K562 (cell line): ENCODE data around the gene LAMP1.

Experiments used
- BHLHE40 ChIP-seq: IDR thresholded peaks from 2 replicates; pipeline ENCODE4 v1.6.1; 2011; ENCODE audit warnings: low read length, improper control_type of control experiment
- FOXP1 ChIP-seq: sonication (generic); formaldehyde crosslinking; IDR thresholded peaks from 2 replicates; pipeline ENCODE4 v1.8.0; 2022; ENCODE audit warnings: mild to moderate bottlenecking, missing genetic modification reagents
- POLR2A ChIP-seq: fragments of 450-650 bp; conservative IDR thresholded peaks from 2 replicates; pipeline ENCODE4 v1.6.1; 2016
- ZNF830 ChIP-seq: fragments of 250-450 bp; sonication (Bioruptor Pico); IDR thresholded peaks from 2 replicates; pipeline ENCODE4 v1.5.0; 2021; ENCODE audit warnings: mild to moderate bottlenecking
- TF ChIP-seq, protein P1 (sequence below), 2 experiments: fragments of 450-650 bp in 1 of 2; sonication (generic) in 1 of 2; formaldehyde crosslinking in 1 of 2; IDR thresholded peaks in 1 of 2; conservative IDR thresholded peaks in 1 of 2; 2 replicates each; pipeline versions ENCODE4 v1.6.1 to v1.8.1; 2016 to 2023; ENCODE audit warnings: mild to moderate bottlenecking in 2 of 2, moderate library complexity in 2 of 2, inconsistent platforms in 1 of 2, missing genetic modification reagents in 1 of 2
- TF ChIP-seq, protein P2 (sequence below): sonication (generic); formaldehyde crosslinking; IDR thresholded peaks from 2 replicates; pipeline ENCODE4 v1.9.0; 2022; ENCODE audit warnings: mild to moderate bottlenecking, missing genetic modification reagents
- TF ChIP-seq, protein P3 (sequence below), 3 experiments: IDR thresholded peaks in 2 of 3; conservative IDR thresholded peaks in 1 of 3; 2 replicates each; pipeline ENCODE4 v1.5.1; 2011 to 2012; ENCODE audit warnings: low read length in 3 of 3, mild to moderate bottlenecking in 3 of 3, control low read depth in 2 of 3, improper control_type of control experiment in 1 of 3, inconsistent platforms in 1 of 3, low read depth in 1 of 3, mixed read lengths in 1 of 3, moderate library complexity in 1 of 3; ENCODE audit not compliant: insufficient read depth in 2 of 3
- TF ChIP-seq, protein P4 (sequence below), 2 experiments: fragments of 450-650 bp; IDR thresholded peaks; 2 replicates each; pipeline ENCODE4 v1.6.1; 2016; ENCODE audit warnings: mild to moderate bottlenecking in 2 of 2, borderline replicate concordance in 1 of 2, low read depth in 1 of 2, moderate library complexity in 1 of 2

DNA sequence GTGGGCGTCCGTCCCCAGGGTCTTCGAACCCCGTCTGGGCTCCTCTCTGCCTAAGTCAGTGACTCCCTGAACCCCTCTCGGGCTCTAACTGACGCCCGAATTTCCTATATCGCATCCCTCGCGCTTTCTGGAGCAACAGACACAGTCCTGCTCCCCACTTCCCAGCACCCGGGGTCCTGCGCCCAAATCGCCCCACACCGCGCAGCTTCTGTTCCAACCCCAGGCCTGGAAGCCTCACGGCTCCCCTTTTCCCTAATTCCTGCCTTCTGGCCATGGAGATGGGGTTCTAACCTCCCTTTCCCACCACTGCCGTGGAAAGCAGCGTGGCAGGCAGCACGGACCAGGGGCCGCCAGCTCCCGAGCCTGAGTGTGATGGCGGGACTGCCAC, 68.5 kb downstream of the LAMP1 start:
- TF ChIP-seq, protein P1, sequence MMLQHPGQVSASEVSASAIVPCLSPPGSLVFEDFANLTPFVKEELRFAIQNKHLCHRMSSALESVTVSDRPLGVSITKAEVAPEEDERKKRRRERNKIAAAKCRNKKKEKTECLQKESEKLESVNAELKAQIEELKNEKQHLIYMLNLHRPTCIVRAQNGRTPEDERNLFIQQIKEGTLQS (IDR thresholded peaks at IDR 0.05): no peak
- TF ChIP-seq, protein P1 (CRISPR knock-in tag; conservative IDR thresholded peaks at IDR 0.05): no peak
- TF ChIP-seq, protein P2, sequence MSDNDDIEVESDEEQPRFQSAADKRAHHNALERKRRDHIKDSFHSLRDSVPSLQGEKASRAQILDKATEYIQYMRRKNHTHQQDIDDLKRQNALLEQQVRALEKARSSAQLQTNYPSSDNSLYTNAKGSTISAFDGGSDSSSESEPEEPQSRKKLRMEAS (CRISPR knock-in tag): no peak
- TF ChIP-seq BHLHE40 (no peak), ZNF830 (CRISPR knock-in tag) (no peak), FOXP1 (CRISPR knock-in tag) (no peak), POLR2A (no peak)
- TF ChIP-seq, protein P3, sequence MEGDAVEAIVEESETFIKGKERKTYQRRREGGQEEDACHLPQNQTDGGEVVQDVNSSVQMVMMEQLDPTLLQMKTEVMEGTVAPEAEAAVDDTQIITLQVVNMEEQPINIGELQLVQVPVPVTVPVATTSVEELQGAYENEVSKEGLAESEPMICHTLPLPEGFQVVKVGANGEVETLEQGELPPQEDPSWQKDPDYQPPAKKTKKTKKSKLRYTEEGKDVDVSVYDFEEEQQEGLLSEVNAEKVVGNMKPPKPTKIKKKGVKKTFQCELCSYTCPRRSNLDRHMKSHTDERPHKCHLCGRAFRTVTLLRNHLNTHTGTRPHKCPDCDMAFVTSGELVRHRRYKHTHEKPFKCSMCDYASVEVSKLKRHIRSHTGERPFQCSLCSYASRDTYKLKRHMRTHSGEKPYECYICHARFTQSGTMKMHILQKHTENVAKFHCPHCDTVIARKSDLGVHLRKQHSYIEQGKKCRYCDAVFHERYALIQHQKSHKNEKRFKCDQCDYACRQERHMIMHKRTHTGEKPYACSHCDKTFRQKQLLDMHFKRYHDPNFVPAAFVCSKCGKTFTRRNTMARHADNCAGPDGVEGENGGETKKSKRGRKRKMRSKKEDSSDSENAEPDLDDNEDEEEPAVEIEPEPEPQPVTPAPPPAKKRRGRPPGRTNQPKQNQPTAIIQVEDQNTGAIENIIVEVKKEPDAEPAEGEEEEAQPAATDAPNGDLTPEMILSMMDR (IDR thresholded peaks at IDR 0.05 in 2 of 3, conservative IDR thresholded peaks at IDR 0.05 in 1 of 3; ENCODE audit: insufficient read depth in 2 of 3, low read depth in 1 of 3, low read length in 3 of 3): no peak
- TF ChIP-seq, protein P4, sequence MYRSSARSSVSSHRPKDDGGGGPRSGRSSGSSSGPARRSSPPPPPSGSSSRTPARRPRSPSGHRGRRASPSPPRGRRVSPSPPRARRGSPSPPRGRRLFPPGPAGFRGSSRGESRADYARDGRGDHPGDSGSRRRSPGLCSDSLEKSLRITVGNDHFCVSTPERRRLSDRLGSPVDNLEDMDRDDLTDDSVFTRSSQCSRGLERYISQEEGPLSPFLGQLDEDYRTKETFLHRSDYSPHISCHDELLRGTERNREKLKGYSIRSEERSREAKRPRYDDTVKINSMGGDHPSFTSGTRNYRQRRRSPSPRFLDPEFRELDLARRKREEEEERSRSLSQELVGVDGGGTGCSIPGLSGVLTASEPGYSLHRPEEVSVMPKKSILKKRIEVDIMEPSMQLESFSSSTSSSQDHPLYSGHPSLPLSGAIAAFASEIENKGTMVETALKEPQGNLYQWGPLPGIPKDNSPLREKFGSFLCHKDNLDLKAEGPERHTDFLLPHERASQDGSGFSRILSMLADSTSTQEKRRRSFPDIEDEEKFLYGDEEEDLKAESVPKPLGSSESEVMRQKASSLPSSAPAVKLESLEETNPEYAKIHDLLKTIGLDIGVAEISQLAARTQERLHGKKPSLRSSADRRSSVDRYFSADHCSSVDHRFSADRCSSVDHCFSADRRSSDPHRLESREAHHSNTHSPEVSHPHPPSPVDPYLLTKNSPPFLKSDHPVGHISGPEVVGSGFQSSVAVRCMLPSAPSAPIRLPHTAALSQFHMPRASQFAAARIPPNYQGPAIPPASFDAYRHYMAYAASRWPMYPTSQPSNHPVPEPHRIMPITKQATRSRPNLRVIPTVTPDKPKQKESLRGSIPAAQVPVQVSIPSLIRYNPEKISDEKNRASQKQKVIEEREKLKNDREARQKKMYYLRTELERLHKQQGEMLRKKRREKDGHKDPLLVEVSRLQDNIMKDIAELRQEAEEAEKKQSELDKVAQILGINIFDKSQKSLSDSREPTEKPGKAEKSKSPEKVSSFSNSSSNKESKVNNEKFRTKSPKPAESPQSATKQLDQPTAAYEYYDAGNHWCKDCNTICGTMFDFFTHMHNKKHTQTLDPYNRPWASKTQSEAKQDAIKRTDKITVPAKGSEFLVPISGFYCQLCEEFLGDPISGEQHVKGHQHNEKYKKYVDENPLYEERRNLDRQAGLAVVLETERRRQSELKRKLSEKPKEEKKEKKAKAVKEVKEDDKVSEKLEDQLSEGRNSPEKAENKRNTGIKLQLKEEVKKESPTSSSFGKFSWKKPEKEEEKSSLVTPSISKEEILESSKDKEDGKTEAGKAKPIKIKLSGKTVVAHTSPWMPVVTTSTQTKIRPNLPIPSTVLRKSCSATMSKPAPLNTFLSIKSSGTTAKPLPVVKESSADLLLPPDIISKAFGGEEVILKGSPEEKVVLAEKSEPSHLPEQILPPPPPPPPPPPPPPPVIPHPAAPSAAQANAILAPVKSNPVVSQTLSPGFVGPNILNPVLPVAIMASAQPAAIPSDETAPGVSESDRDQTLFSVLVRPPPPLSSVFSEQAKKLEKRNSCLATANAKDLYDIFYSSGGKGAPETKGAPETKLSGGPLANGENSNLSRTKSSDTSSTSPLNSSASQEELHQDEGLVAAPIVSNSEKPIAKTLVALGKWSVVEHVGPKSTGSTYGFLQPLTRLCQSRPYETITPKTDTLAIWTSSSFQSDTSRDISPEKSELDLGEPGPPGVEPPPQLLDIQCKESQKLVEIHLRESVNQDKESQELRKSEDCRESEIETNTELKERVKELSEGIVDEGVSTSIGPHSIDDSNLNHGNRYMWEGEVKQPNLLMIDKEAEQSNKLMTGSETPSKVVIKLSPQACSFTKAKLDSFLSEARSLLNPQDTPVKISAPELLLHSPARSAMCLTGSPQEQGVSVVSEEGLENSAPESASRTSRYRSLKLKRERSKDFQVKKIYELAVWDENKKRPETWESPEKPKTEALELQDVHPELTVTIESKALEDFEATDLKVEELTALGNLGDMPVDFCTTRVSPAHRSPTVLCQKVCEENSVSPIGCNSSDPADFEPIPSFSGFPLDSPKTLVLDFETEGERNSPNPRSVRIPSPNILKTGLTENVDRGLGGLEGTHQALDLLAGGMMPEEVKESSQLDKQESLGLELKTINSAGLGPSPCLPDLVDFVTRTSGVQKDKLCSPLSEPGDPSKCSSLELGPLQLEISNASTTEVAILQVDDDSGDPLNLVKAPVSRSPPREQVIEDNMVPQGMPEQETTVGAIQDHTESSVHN (IDR thresholded peaks at IDR 0.05; ENCODE audit: borderline replicate concordance in 1 of 2, low read depth in 1 of 2): no peak
